HG03439 (cell line): Measurements from ENCODE around the gene ZNF277.
"Not testable (repeated sequence)": the region's sequence is repeated elsewhere in the genome, so short reads cannot be mapped to it uniquely, and the experiment has no call there.

ENCODE experiments used
- ATAC-seq: cut with Tn5 transposase; IDR thresholded peaks from one replicate; pipeline ENCODE4 v1.9.1; 2021; ENCODE audit warnings: mild to moderate bottlenecking, moderate library complexity; ENCODE audit not compliant: unreplicated experiment

Gene ZNF277

DNA sequence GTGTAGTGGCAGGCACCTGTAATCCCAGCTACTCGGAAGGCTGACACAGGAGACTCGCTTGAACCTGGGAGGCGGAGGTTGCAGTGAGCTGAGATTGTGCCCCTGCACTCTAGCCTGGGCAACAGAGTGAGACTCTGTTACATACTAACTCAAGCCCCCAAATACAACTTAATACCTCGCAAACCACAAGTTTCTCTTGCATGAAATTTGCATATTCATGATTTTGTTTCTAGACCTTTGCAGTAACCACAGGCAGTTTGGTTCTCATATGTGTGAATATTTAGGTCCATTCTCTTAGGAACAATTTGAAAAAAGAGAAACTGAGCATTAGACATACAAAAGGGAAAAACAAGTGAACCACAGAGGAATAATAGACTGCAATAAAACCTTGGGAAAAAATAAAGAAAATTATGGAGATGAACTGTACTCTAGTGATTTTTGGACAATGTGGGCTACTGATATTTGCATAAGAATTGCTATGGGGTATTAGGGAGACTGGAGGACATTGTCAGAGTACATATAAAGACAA is 77.0 kb downstream of the ZNF277 start:
- no peak for ATAC-seq

DNA sequence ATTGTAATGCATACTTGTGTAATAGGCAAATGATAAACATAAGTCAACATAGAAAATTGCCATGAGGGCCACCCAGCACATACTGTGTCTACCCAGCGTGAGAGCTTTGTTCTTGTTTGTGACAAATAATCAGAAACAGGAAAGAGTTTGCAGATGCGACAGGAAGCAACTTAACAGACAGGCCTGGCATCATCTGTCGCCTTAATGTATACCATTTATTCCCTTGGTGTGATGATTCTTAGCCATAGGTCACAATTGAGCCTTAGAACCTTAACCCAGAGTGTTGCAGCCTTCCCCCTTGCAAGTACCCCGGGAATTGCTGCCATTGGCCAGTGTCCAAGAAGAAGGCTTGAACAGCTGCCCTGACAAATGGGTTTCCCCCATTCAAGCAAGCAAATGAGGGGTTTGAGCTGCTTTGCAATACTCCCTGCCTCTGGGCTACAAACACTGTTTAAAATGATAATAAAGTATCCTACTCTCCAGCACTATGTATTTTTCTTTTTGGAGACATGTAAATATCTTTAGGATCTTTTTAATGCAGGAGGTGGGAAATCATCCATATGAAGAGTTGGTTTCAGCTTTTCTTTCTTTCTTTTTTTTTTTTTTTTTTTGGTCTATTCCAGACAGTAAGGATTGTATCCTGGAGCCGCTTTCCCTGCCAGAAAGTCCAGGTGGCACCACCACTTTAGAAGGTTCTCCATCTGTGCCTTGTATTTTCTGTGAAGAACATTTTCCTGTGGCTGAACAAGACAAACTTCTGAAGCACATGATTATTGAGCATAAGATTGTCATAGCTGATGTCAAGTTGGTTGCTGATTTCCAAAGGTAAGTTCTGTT is 80.0 kb downstream of the ZNF277 start:
- peak; percentile 53 for ATAC-seq

DNA sequence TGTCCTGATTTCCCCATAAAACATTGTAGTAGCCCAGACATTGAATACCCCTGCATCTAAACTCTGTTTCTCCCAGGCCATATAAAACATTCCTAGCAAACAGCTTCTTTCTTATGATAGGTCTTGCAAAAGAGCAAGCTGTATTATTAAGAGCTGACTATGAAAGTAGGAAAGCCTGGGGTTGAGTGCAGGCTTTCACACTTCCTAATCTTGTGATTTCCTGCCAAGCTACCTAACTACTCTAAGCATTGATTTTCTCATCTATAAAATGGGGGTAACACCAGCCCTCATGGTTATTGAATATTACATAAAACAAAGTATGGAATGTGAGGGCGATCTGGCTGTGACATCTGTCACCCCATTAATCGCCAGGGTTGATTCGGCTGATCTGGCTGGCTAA is 81.8 kb downstream of the ZNF277 start:
- ATAC-seq: no peak

DNA sequence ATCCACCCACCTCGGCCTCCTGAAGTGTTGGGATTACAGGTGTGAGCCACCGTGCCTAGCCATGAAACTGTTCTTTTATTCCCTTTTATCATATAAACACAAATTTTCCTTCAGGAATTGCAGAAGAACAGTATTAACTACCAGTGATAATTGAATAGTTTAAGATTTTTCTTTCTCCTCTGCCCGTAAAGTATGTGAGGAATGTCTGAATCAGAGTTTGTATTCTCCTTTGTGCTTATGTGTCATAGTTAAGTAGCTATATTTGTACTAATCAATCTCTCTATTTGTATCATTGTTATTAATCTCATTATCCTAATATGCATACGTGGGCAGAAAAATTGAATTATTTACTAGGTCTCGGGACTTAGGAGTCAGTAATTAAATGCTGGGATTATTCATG is 83.6 kb downstream of the ZNF277 start:
- no peak for ATAC-seq

DNA sequence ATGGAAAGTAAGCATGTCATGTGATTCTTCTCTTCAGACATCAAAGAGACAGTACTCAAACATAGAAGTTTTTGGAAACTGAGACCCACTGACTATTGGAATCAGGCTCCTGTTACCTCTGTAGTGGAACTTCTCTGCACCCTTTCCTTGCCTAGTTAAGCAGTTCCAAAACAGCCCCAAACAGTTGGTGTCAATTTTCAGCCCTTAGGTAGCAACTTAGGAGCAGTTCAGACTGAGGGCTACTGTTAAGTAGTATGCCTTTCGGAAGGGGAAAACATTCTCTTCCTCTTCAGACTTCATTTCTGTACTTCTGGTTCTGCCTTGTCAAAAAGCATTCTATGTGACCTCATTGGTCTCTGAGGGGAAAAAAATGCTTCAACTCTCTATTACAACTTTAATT is 85.7 kb downstream of the ZNF277 start:
- ATAC-seq: no peak

DNA sequence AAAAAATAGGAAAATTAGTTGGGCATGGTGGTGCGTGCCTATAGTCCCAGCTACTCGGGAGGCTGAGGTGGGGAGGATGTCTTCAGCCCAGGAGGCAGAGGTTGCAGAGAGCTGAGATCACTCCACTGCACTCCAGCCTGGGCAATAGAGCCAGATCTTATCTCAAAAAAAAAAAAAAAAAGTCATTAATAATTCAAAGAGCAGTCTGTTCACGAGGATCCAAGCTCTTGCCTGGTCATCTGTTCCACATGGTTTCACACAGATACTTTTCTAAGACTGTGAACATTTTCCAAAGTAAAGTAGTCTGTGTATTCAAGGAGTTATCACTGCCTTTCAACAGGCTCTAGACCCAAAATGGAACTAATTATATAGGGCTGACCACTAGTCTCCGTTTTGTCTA is 86.9 kb downstream of the ZNF277 start:
- no peak for ATAC-seq

DNA sequence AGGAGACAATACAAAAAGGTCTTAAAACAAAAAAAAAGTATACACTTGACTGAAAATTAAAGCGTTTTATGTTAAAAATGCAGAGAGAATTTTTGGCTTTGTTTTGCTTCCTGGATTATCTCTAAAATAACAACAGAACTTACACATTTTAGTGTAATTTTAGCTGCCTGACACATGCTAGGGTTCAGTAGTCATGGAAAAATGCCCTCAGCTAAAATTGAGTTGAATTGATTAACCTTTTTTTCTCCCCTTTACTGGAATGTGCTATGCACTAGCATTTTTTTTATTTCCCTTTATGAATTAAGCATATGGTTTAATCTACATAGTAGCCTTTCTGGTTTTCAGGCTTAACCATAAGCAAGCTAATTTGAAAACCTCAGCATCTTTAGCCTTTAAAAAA is 89.9 kb downstream of the ZNF277 start:
- no peak for ATAC-seq

DNA sequence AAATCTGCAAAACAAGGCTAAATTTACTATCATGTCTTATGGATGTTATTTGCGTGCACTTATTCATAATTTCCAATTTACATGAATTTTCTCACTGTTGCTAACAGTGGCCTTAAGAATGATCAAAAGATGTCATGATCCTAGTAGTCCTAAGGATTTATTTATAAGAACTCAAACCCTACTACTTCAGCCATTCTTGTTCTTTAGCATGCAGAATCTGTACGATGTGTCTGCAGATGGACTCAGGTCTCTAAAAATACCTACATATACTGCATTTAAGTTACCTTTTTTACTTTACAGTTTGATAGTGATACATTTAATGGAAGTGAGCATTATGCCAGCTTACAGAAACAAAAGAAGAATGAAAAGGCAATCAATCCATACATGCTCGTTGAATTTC is 91.2 kb downstream of the ZNF277 start:
- ATAC-seq: no peak

DNA sequence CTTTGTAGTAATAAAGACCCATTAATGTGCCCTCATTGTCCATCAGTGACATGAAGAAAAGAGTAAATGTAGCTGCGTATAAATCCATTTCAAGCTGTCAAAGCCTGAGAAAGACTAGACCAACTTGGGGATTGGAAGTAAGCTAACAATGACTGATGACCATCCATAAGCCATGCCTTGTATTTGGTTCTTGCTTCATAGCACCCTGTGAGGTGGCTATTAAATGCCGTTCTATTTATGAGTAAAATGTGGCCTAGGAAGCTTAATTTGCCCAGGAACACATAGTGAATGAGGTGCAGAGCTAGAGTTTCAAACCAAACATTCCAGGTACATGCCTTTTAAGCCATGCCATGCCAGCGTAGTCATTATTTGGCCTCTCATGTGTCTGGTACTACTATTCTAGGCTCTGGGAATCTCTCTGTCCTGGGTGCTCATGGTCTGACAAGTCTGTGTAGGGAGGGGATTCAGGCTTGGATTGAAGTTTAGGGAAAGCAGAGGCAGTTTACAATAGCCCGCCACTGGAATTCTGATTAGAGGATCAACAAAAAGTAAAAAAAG is 92.1 kb downstream of the ZNF277 start:
- ATAC-seq: no peak

DNA sequence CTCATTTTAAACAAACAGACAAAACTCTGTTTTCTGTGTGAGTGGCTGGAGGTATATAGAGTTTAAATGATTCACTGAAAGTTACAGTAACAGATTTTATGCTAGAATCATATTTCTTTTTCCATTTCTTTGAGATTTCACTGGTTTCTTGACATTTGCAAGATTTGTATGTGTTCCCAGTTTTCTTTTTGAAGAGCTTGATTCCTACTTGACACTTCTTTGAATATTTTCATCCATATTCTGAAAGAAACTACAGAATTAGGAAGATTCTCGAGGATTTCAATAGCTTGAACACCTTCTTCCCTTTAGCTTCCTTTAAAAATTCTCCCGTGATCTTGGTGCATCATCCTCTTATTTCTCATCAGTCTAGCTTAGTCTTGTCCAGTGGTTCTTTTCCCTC is 93.6 kb downstream of the ZNF277 start:
- ATAC-seq: no peak

DNA sequence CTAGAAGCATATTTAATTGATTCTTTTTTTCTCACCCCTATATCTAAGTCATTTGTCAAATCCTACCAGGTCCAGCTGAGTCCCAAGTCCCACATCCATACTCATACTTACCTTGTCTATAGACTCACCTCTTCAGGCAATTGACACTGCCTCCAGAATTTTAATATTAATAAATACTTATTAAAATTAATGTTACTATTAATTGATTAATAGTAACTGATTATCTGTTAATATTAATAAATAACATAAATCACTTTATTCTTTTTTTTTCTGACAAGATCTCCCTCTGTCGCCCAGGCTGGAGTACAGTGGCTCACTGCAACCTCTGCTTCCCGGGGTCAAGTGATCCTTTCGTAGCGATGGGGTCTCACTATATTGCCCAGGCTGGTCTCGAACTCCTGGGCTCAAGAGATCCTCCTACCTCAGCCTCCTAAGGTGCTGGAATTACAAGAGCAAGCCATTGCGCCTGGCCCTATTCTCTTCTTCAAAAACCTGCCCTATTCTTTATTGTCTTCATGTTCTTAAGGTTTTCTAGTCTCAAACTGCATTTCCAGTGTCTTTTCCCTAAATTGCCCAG is 94.4 kb downstream of the ZNF277 start:
- no peak for ATAC-seq

DNA sequence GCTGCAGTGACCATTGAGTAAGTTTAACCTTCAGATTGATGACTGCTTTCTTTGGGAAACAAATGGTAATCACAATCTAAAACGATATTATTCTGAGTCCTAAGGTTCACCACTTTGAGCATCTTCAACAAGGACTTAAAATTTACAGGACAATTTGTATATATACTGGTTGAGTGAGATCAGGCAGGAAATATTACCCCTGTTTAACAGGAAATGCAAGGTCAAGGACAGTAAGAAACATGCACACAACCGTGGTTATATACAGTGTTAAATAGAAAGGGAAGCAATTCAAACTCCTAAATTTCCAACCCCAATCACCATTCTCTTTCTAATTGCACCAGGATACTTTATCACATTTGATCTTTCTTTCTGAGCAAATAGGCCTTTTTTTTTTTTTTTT is 96.1 kb downstream of the ZNF277 start:
- no peak for ATAC-seq

DNA sequence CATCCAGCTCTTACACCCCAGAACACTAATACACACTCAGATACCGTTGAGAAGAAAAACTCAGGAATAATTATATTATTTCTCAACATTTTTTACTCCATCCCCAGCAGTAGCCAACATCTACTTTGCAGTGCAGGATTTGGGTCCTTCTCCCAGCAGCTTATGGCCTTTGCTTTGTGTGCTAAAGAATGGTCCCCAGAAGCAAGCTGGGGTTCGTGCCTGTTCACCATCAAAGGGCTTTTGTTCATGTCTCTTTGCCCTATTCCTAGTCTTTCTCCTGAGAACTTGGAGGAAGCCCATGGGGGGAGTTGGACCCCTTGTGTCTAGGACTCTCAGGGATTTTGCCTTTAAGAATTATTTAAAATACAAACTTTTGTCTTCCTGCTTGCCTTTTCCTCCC is 100.4 kb downstream of the ZNF277 start:
- ATAC-seq: no peak

DNA sequence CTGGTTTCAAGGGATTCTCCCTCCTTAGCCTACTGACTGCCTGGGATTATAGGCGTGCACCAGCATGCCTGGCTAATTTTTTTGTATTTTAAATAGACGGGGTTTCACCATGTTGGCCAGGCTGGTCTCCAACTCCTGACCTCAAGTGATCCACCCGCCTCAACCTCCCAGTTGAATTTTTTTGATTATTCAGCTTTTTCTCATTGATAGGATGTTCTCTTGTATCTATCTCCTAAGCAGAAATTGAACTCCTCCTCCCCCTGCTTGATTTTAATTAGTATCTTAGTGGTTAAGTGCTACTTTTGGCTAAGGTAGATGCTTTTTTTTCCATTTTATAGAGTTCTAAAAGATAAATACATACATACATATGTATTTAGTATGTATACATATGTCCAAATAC is 101.0 kb downstream of the ZNF277 start:
- no peak for ATAC-seq

DNA sequence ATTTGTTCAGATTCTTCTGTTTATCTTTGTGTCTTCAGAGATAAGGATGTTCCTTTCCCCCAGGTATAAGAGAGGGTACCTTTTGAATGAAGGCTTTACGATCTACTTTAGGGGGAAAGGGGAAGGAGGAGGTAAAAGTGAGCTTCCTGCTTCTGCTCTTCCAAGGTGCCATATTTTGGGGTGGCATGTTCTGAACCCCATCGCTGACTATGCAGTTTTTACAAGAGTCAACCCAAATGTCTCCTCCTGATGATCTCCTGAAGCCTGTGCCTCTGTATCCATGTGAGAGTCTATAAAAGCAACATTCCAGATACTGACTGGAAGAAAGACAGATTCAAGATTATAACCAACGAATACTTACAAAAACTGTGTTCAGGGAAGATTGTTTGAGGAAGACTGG is 102.5 kb downstream of the ZNF277 start:
- ATAC-seq: no peak

DNA sequence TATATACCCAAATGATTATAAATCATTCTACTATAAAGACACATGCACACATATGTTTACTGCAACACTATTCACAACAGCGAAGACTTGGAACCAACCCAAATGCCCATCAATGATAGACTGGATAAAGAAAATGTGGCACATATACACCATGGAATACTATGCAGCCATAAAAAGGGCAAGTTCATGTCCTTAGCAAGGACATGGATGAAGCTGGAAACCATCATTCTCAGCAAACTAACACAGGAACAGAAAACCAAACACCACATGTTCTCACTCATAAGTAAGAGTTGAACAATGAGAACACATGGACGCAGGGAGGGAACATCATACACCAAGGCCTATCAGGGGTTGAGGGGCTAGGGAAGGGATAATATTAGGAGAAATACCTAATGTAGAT is 110.3 kb downstream of the ZNF277 start:
- not testable (repeated sequence) for ATAC-seq

DNA sequence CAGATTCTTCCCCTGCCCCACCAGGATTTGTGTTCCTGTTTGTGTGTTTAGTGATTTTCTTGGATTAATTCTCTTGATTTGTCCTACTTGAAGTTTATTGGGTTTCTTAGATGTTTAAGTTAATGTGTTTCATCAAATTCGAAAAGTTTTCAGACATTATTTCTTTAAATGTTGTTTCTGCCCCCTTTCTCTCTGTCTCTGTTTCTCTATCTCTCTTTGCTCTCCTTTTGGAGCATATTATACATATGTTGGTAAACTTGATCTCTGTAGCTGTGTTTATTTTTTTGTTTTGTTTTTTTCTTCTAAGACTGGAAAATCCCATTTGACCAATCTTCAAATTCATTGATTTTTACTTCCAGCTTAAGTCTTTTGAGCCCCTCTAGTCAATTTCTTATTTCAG is 115.6 kb downstream of the ZNF277 start:
- ATAC-seq: no peak

DNA sequence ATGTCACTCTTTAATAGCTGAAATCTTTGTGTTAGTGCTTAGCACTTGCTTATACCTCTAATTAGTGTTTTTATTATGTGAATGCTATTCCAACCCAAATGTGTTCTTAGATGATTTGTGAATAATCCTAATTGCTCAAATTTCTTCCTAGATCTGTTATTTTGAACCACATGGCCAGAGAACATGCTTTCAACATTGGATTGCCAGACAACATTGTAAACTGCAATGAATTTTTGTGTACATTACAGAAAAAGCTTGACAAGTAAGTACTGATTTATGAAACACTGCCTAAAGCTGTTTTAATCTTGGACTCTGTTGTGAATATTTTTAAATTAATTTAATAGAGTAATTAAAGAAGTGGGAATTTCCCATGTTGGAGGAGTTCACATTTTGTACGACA is 121.1 kb downstream of the ZNF277 start:
- ATAC-seq: no peak

DNA sequence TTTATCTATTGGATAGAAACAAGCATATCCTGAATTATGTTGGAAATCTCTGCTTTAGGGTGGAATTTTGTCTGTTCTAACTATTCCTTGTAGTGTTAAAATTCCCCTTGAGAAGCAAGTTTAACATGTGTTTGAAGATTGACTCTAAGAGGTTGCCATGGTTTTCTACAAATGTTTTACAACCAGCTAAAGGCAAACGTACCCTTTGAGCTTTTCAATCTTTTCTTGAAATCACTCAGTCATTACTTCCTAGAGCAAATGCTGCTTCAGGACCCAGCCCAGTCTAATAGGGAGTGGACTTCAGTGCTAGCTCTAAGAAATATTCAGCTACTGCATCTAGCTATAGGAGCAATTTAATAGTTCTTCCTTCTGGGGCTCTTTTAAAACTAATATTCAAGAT is 125.0 kb downstream of the ZNF277 start:
- no peak for ATAC-seq

DNA sequence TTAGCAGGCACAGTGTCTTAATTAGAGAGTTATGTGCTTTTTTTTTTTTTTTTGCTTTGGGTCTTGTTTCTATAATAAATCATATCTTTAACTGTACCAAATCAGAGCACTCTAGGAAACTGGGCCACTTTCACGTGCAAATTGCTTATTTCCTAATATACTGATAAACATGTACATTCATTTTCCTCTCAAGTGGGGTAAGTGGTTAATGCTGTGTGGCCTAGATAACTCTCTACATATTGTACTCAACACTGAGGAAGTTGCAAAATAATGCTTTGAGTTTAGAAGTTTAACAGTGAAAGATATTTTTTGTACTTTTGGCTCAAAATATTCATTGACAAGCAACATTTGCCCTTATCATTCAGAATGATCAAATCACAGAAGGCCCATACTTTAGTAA is 127.9 kb downstream of the ZNF277 start:
- no peak for ATAC-seq

DNA sequence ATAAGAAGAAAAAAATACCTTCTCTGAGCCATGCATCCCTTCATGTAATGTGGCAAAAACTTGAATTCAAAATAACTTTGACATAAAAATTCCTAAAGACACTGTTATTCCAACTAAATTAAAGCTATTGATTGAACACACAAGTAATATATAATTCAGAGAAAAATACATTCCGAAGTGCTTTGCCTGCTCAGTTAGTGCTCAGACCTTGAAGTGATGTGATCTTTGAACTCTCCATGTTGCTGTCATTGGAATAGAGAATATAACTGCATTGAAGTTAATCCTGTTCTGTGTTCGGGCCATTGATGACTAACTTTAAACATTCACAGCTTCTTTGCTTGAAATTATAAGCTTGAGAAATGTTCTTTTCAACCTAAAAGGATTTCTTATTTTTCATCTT is 129.8 kb downstream of the ZNF277 start:
- no peak for ATAC-seq

DNA sequence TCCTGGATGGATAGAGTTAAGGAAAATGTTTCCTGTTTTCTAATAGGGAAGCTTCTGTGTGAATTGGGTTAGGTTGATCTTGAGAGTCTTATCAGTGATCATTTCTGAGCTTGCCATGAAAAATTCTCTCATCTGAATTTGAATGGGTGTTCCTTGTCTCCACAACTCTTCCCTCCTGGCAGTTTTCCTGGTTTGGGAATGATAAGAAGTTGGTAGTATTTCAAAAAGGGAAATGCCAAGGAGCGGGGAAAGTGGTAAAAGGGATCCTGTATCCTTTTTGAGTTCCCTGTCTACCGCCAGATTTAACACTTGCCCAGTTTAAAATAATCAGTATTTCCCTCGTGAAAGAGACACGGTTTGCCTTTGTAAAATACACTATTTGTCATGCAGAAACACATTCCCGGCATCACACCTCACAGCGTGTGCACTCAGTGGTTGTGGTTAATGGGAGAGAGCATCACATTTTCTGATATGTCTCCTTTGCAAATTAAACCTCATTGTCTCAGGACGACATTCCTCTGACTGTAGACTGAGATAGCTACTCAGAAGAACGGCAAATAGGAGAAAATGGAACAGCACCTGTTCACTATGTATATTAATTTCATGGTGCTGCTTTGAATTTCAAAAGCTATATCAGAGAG is 130.6 kb downstream of the ZNF277 start:
- no peak for ATAC-seq
